ENCODE data around the gene MYEOV. TPM values are rescaled to one million over a fixed set of nuclear protein-coding genes. Genes with fewer than 3 reads are reported as not detected.

Gene MYEOV
- total and polyA plus RNA-seq, 10 of the 15 experiments (the other 5 are each of a cell fraction or from before 2014, with no cell fraction given), result 0.05 to 0.40 (median 0.26) TPM; not detected in 3

DNA sequence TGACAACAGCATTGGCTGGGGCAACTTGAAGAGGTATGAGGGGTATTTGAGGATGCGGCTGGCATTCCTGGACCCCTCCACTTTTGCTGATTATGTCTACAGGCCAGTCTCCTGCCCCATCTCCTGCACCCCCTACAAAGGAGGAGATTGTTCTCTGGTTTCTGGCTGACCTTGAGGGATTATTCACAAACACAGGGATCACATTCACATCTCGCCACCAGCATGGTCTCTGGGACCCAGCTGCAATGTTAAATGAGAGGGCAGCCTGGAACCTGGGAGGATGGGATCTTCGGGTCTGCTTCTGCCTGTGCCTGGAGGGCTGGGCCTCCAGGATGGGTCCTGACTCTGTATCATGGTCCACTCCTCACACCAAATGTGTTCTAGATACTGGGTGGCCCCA lies 32.8 kb upstream of the MYEOV start (continued):
- TF ChIP-seq LARP7 (IDR thresholded peaks at IDR 0.05) (no peak), MYB (IDR thresholded peaks at IDR 0.05; ENCODE audit: borderline replicate concordance, low read depth, low read length) (no peak)
- TF ChIP-seq, protein P1, sequence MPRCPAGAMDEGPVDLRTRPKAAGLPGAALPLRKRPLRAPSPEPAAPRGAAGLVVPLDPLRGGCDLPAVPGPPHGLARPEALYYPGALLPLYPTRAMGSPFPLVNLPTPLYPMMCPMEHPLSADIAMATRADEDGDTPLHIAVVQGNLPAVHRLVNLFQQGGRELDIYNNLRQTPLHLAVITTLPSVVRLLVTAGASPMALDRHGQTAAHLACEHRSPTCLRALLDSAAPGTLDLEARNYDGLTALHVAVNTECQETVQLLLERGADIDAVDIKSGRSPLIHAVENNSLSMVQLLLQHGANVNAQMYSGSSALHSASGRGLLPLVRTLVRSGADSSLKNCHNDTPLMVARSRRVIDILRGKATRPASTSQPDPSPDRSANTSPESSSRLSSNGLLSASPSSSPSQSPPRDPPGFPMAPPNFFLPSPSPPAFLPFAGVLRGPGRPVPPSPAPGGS (IDR thresholded peaks at IDR 0.05; ENCODE audit: borderline replicate concordance, insufficient read depth, low read depth, low read length, poor library complexity, severe bottlenecking), result no peak

GRCh38 chr11:69262918-69263735 lies 30.8 kb upstream of the MYEOV start:
- TF ChIP-seq BACH1 (IDR thresholded peaks at IDR 0.05; ENCODE audit: borderline replicate concordance) (no peak), CEBPZ (IDR thresholded peaks at IDR 0.05; ENCODE audit: low read depth, low read length) (no peak), RAD21 (IDR thresholded peaks at IDR 0.05; ENCODE audit: insufficient read depth, low read depth, low read length) (no peak), NR2F1 (conservative IDR thresholded peaks at IDR 0.05) (no peak), SKIL (IDR thresholded peaks at IDR 0.05; ENCODE audit: low read depth, poor library complexity, severe bottlenecking) (no peak)
- no peak for ATAC-seq
- Histone ChIP-seq H3K27ac (ENCODE audit: control insufficient read depth, insufficient read depth) (no peak overlapping the region), H3K4me3 (no peak overlapping the region), H3K27me3 (replicated peaks in 1 of 2; ENCODE audit: control insufficient read depth in 2 of 2, insufficient read depth in 2 of 2, low read length in 1 of 2) (no peaks in the 10 kb centered on the region; a peak in 1 of 4 replicates), H2AFZ (ENCODE audit: control insufficient read depth, low read depth, low read length) (no peak overlapping the region), H3K4me2 (ENCODE audit: control insufficient read depth, insufficient read depth) (no peak overlapping the region), H3K9ac (ENCODE audit: control insufficient read depth, insufficient read depth, low read length) (no peak overlapping the region), H3K79me2 (ENCODE audit: control insufficient read depth, insufficient read depth, low read length) (no peaks in the 10 kb centered on the region), H3K4me1 (ENCODE audit: control insufficient read depth, insufficient read depth, low read length) (peaks cover 8% of the 10 kb centered on the region), H3K36me3 (ENCODE audit: control insufficient read depth in 2 of 2, insufficient read depth in 2 of 2, low read length in 1 of 2) (no peaks in the 10 kb centered on the region), H3K9me3 (replicated peaks; ENCODE audit: control insufficient read depth, insufficient read depth, low read length) (no peaks in the 10 kb centered on the region; the same call in 2 of the 3 replicates), H4K20me1 (ENCODE audit: control insufficient read depth, insufficient read depth) (no peaks in the 10 kb centered on the region)
- CTCF ChIA-PET, result no interaction called here
- POLR2A ChIA-PET, result no interaction called here
- no peak for FAIRE-seq
- RAD21 ChIA-PET (ENCODE audit: unreplicated experiment), result interaction anchor here (1.7 kb wide), 1 partner anchor 14 kb away, joined by 3 read pairs; no protein-coding TSS in a partner anchor
- BruUV-seq (replicated peaks), result no TSS peak
- intact Hi-C loops (cut with micrococcal nuclease; ENCODE audit: unreplicated experiment), result no loop called here
- WGBS (ENCODE audit: insufficient coverage, insufficient replicate concordance, low lambda C conversion rate, missing lambda C conversion rate), result 71% methylated on average over 7 of the region's 8 CpGs
- no peak for DNase-seq (ENCODE audit: low read depth, low spot score)
- SMC1A ChIA-PET (ENCODE audit: uncharacterized antibody, unreplicated experiment), result no interaction called here
- in situ Hi-C loops (cut with MboI), result no loop called here
